Neutrophil (primary cell): ENCODE measurements around the gene SEPTIN12.

Experiments
- H3K27ac ChIP-seq: fragments of 200-600 bp; sonication (generic); 2 replicates; pipeline ENCODE4 v1.5.1; 2016; ENCODE audit warnings: mild to moderate bottlenecking, moderate library complexity
- H3K27me3 ChIP-seq: fragments of 200-600 bp; sonication (generic); 2 replicates; pipeline ENCODE4 v1.6.0; 2016; ENCODE audit warnings: mild to moderate bottlenecking
- H3K36me3 ChIP-seq: fragments of 200-600 bp; sonication (generic); 2 replicates; pipeline ENCODE4 v1.5.1; 2017
- H3K4me1 ChIP-seq, 2 experiments: fragments of 200-600 bp in 1 of 2; sonication (generic) in 1 of 2; 1 replicate in 1 of 2; 2 replicates in 1 of 2; pipeline versions ENCODE4 v1.5.1 to v1.6.1; 2013 to 2016; ENCODE audit warnings: low read depth in 1 of 2, low read length in 1 of 2, mild to moderate bottlenecking in 1 of 2, moderate library complexity in 1 of 2; ENCODE audit not compliant: control insufficient read depth in 1 of 2, insufficient read depth in 1 of 2
- H3K4me3 ChIP-seq, 2 experiments: fragments of 200-600 bp in 1 of 2; sonication (generic) in 1 of 2; 1 replicate in 1 of 2; 2 replicates in 1 of 2; pipeline ENCODE4 v1.5.1; 2013 to 2016; ENCODE audit warnings: low read depth in 1 of 2, low read length in 1 of 2, mild to moderate bottlenecking in 1 of 2, moderate library complexity in 1 of 2
- H3K9me3 ChIP-seq: fragments of 200-600 bp; sonication (generic); 2 replicates; pipeline ENCODE4 v1.5.1; 2016
- CTCF ChIP-seq: fragments of 200-600 bp; sonication (generic); IDR thresholded peaks from 2 replicates; pipeline ENCODE4 v1.5.1; 2016; ENCODE audit warnings: antibody characterized with exemption

The SEPTIN12 gene

GRCh38 chr16:4749700-4750257, 38.4 kb downstream of the SEPTIN12 start:
- no peak overlapping the region for H3K27ac ChIP-seq
- no peaks in the 10 kb centered on the region for H3K27me3 ChIP-seq
- no peak overlapping the region for H3K4me3 ChIP-seq
- no peak for TF ChIP-seq CTCF
- no peaks in the 10 kb centered on the region for H3K9me3 ChIP-seq
- H3K4me1 ChIP-seq = no peaks in the 10 kb centered on the region
- H3K36me3 ChIP-seq = peaks cover 41% of the 10 kb centered on the region

GRCh38 chr16:4748682-4749411, 39.3 kb downstream of the SEPTIN12 start:
- peaks cover 37% of the 10 kb centered on the region for H3K36me3 ChIP-seq
- no peak overlapping the region for H3K27ac ChIP-seq
- H3K27me3 ChIP-seq = no peaks in the 10 kb centered on the region
- TF ChIP-seq CTCF = no peak
- no peaks in the 10 kb centered on the region for H3K9me3 ChIP-seq
- H3K4me3 ChIP-seq = no peak overlapping the region
- no peaks in the 10 kb centered on the region for H3K4me1 ChIP-seq

GRCh38 chr16:4747906-4748681, 40.1 kb downstream of the SEPTIN12 start:
- H3K27ac ChIP-seq = no peak overlapping the region

GRCh38 chr16:4746991-4747574, 41.1 kb downstream of the SEPTIN12 start:
- no peaks in the 10 kb centered on the region for H3K9me3 ChIP-seq
- H3K36me3 ChIP-seq = peaks cover 19% of the 10 kb centered on the region
- no peak for TF ChIP-seq CTCF
- peaks cover 4 to 5% of the 10 kb centered on the region in 2 experiments for H3K4me1 ChIP-seq
- H3K27ac ChIP-seq = no peak overlapping the region
- peaks cover 11% of the 10 kb centered on the region for H3K27me3 ChIP-seq
- no peak overlapping the region for H3K4me3 ChIP-seq

More at GRCh38 chr16:4747906-4748681, 40.1 kb downstream of the SEPTIN12 start:
- H3K36me3 ChIP-seq = peaks cover 29% of the 10 kb centered on the region
- H3K9me3 ChIP-seq = no peaks in the 10 kb centered on the region
- peaks cover 4 to 5% of the 10 kb centered on the region in 2 experiments for H3K4me1 ChIP-seq
- H3K27me3 ChIP-seq = peaks cover 6% of the 10 kb centered on the region
- H3K4me3 ChIP-seq = no peak overlapping the region
- TF ChIP-seq CTCF = no peak

- no peak overlapping the region for H3K27ac ChIP-seq
- peaks cover 4 to 5% of the 10 kb centered on the region in 2 experiments for H3K4me1 ChIP-seq
- no peaks in the 10 kb centered on the region for H3K9me3 ChIP-seq
- H3K27me3 ChIP-seq = peaks cover 11% of the 10 kb centered on the region
- peaks cover 10% of the 10 kb centered on the region for H3K36me3 ChIP-seq
- no peak overlapping the region for H3K4me3 ChIP-seq
- TF ChIP-seq CTCF = no peak
Measured at GRCh38 chr16:4746215-4746614, 41.9 kb downstream of the SEPTIN12 start.
